ENCODE measurements around the gene PIAS1. TPM values are rescaled to one million over a fixed set of nuclear protein-coding genes. Genes with fewer than 3 reads are reported as not detected.

PIAS1 gene
- total and polyA plus RNA-seq, 3 donors from 2014 or later: 57.2 to 87.6 (median 60.5) TPM

GRCh38 chr15:68085052-68085451 lies 30.9 kb downstream of the PIAS1 start:
- WGBS, 2 donors: 95 to 96% methylated on average over 1 of the region's 1 CpG
- TF ChIP-seq CTCF (IDR thresholded peaks at IDR 0.05) (no peak), POLR2A (IDR thresholded peaks at IDR 0.05) (no peak)
- DNase-seq: no peak
- H3K27me3 ChIP-seq: no peaks in the 10 kb centered on the region
- H3K36me3 ChIP-seq (ENCODE audit: low read depth, missing control alignments): no peaks in the 10 kb centered on the region
- no peak overlapping the region for H3K4me3 ChIP-seq
- no peaks in the 10 kb centered on the region for H3K9me3 ChIP-seq
- no peak overlapping the region for H3K27ac ChIP-seq
- intact Hi-C loops (cut with DNase I; ENCODE audit: low total_unique reads): no loop called here
- H3K4me1 ChIP-seq: peaks cover 8% of the 10 kb centered on the region

- H3K4me3 ChIP-seq: no peak overlapping the region
- no peaks in the 10 kb centered on the region for H3K4me1 ChIP-seq
- H3K27ac ChIP-seq: no peak overlapping the region
- intact Hi-C loops (cut with DNase I; ENCODE audit: low total_unique reads): no loop called here
- no peaks in the 10 kb centered on the region for H3K36me3 ChIP-seq (ENCODE audit: low read depth, missing control alignments)
- 95 to 97% methylated on average over 3 of the region's 3 CpGs for WGBS, 2 donors
- TF ChIP-seq CTCF (IDR thresholded peaks at IDR 0.05) (no peak), POLR2A (IDR thresholded peaks at IDR 0.05) (no peak)
- no peaks in the 10 kb centered on the region for H3K9me3 ChIP-seq
- no peak for DNase-seq
- no peaks in the 10 kb centered on the region for H3K27me3 ChIP-seq
Observed at GRCh38 chr15:68091743-68092142, 37.6 kb downstream of the PIAS1 start.

GRCh38 chr15:68096099-68096498 lies 42.0 kb downstream of the PIAS1 start:
- no peak overlapping the region for H3K4me3 ChIP-seq
- intact Hi-C loops (cut with DNase I; ENCODE audit: low total_unique reads): no loop called here
- no peaks in the 10 kb centered on the region for H3K4me1 ChIP-seq
- TF ChIP-seq CTCF (IDR thresholded peaks at IDR 0.05): no peak
- no peak for TF ChIP-seq POLR2A (IDR thresholded peaks at IDR 0.05)
- 70 to 88% methylated on average over 1 of the region's 1 CpG for WGBS, 2 donors
- no peaks in the 10 kb centered on the region for H3K27me3 ChIP-seq
- no peaks in the 10 kb centered on the region for H3K9me3 ChIP-seq
- H3K27ac ChIP-seq: no peak overlapping the region
- no peak for DNase-seq
- H3K36me3 ChIP-seq (ENCODE audit: low read depth, missing control alignments): no peaks in the 10 kb centered on the region

GRCh38 chr15:68097029-68097428 lies 42.9 kb downstream of the PIAS1 start:
- intact Hi-C loops (cut with DNase I; ENCODE audit: low total_unique reads): no loop called here

More at GRCh38 chr15:68097029-68097428, 42.9 kb downstream of the PIAS1 start:
- H3K4me1 ChIP-seq: no peaks in the 10 kb centered on the region
- H3K9me3 ChIP-seq: no peaks in the 10 kb centered on the region
- H3K27me3 ChIP-seq: no peaks in the 10 kb centered on the region
- no peak overlapping the region for H3K27ac ChIP-seq
- DNase-seq: no peak
- no peak for TF ChIP-seq CTCF (IDR thresholded peaks at IDR 0.05)
- no peak for TF ChIP-seq POLR2A (IDR thresholded peaks at IDR 0.05)
- H3K36me3 ChIP-seq (ENCODE audit: low read depth, missing control alignments): no peaks in the 10 kb centered on the region
- no peak overlapping the region for H3K4me3 ChIP-seq
